ENCODE data around the gene CHCHD3. TPM values are rescaled to one million over a fixed set of nuclear protein-coding genes. Genes with fewer than 3 reads are reported as not detected.
A peak's percentile ranks its signal among the peaks of the same experiment; 100 is the strongest.

CHCHD3 gene
- total and polyA plus RNA-seq, 9 of the 15 experiments (the other 6 are each of a cell fraction or from before 2014, with no cell fraction given): 66.2 to 279 (median 204) TPM

GRCh38 chr7:132878204-132878919 is 203.5 kb downstream of the CHCHD3 start:
- WGBS (ENCODE audit: insufficient coverage, low coverage, missing lambda C conversion rate): 62% methylated on average over 1 of the region's 1 CpG
- intact Hi-C loops (cut with micrococcal nuclease) (no loop called here), in situ Hi-C loops (cut with MboI) (no loop called here)
- ATAC-seq (no peak), DNase-seq (ENCODE audit: extremely low read depth in 1 of 4, low spot score in 3 of 4) (no peak), FAIRE-seq (no peak)
- Histone ChIP-seq H3K4me1 (replicated peaks in 1 of 2; ENCODE audit: control insufficient read depth in 2 of 2, insufficient read depth in 2 of 2, low read length in 2 of 2) (peaks cover 0 to 9% of the 10 kb centered on the region in 2 experiments; a peak in 2 of 5 replicates), H3K4me3 (no peak overlapping the region), H3K27me3 (ENCODE audit: control insufficient read depth in 2 of 2, insufficient read depth in 2 of 2, low read length in 2 of 2) (no peaks in the 10 kb centered on the region), H3K79me2 (ENCODE audit: control insufficient read depth, insufficient read depth, low read length) (peaks cover 29% of the 10 kb centered on the region; the same call in 2 of the 3 replicates), H3K9me1 (ENCODE audit: control insufficient read depth, insufficient read depth, low read length) (no peaks in the 10 kb centered on the region), H3K9ac (ENCODE audit: insufficient read depth in 1 of 2, low read depth in 2 of 2, low read length in 2 of 2) (no peak overlapping the region), H3K27ac (ENCODE audit: extremely low read depth, low read depth, low read length) (no peak overlapping the region), H3K4me2 (ENCODE audit: insufficient read depth, low read length) (no peak overlapping the region), H3K9me3 (replicated peaks; ENCODE audit: control insufficient read depth, insufficient read depth, low read depth, low read length) (no peaks in the 10 kb centered on the region), H4K20me1 (replicated peaks; ENCODE audit: control insufficient read depth, insufficient read depth, low read length) (no peaks in the 10 kb centered on the region; the same call in 1 of the 2 replicates), H2AFZ (ENCODE audit: low read depth, low read length) (no peak overlapping the region), H3K36me3 (ENCODE audit: control insufficient read depth, insufficient read depth, low read length) (peaks cover 22% of the 10 kb centered on the region; the same call in 2 of the 3 replicates)
- BruUV-seq (replicated peaks): no TSS peak
- ChIA-PET CTCF (ENCODE audit: low intra/inter-chr PET ratio) (no interaction called here), POLR2A (interaction anchor here (2.6 kb wide), 1 partner anchor 12 kb away, joined by 7 read pairs; no protein-coding TSS in a partner anchor)
- TF ChIP-seq HNRNPLL (IDR thresholded peaks at IDR 0.05; ENCODE audit: low read depth, low read length, poor library complexity, severe bottlenecking) (no peak), TSHZ1 (CRISPR knock-in tag; IDR thresholded peaks at IDR 0.05) (no peak), ZNF589 (CRISPR knock-in tag; IDR thresholded peaks at IDR 0.05; ENCODE audit: low read depth) (no peak), SNRNP70 (optimal IDR thresholded peaks at IDR 0.05; ENCODE audit: low read depth, low read length) (no peak), MEIS2 (IDR thresholded peaks at IDR 0.05; ENCODE audit: partially characterized antibody) (peak; percentile 44), ZNF121 (CRISPR knock-in tag; conservative IDR thresholded peaks at IDR 0.05) (no peak), ZNF354B (CRISPR knock-in tag; IDR thresholded peaks at IDR 0.05) (no peak), CEBPB (tag; IDR thresholded peaks at IDR 0.05) (peak; percentile 58), CEBPG (CRISPR knock-in tag; IDR thresholded peaks at IDR 0.05) (0 out of 2 replicates have a peak, but pooled peaks have one; percentile 48), CEBPG (tag; conservative IDR thresholded peaks at IDR 0.05 in 1 of 2, IDR thresholded peaks at IDR 0.05 in 1 of 2) (peak; percentile 78 to 79), ELF1 (tag; IDR thresholded peaks at IDR 0.05) (no peak), GTF2E2 (tag; IDR thresholded peaks at IDR 0.05) (no peak), PCBP2 (IDR thresholded peaks at IDR 0.05; ENCODE audit: low read depth, low read length, poor library complexity, severe bottlenecking) (no peak), SMAD1 (IDR thresholded peaks at IDR 0.05; ENCODE audit: low read depth, low read length, partially characterized antibody) (no peak), E2F3 (CRISPR knock-in tag; IDR thresholded peaks at IDR 0.05) (no peak)
- TF ChIP-seq, protein P1, sequence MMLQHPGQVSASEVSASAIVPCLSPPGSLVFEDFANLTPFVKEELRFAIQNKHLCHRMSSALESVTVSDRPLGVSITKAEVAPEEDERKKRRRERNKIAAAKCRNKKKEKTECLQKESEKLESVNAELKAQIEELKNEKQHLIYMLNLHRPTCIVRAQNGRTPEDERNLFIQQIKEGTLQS (IDR thresholded peaks at IDR 0.05): peak; percentile 64
- TF ChIP-seq, protein P1 (CRISPR knock-in tag; conservative IDR thresholded peaks at IDR 0.05): no peak

Measured in K562 (cell line).